Uterus (tissue), 2 donors: ENCODE measurements around the gene SLFN11.

ENCODE experiments used
- POLR2A ChIP-seq, 2 donors: fragments of 450-650 bp; IDR thresholded peaks; one replicate each; pipeline ENCODE4 v1.6.1; 2016; ENCODE audit warnings: antibody characterized with exemption in 2 of 2, mild to moderate bottlenecking in 1 of 2, moderate library complexity in 1 of 2
- TF ChIP-seq, protein P1 (sequence below), 4 experiments: fragments of 200-600 bp in 2 of 4; fragments of 450-650 bp in 2 of 4; sonication (generic) in 2 of 4; IDR thresholded peaks; one replicate each; pipeline ENCODE4 v1.5.1; 2016 to 2019; ENCODE audit warnings: antibody characterized with exemption in 4 of 4, mild to moderate bottlenecking in 2 of 4, moderate library complexity in 1 of 4

DNA sequence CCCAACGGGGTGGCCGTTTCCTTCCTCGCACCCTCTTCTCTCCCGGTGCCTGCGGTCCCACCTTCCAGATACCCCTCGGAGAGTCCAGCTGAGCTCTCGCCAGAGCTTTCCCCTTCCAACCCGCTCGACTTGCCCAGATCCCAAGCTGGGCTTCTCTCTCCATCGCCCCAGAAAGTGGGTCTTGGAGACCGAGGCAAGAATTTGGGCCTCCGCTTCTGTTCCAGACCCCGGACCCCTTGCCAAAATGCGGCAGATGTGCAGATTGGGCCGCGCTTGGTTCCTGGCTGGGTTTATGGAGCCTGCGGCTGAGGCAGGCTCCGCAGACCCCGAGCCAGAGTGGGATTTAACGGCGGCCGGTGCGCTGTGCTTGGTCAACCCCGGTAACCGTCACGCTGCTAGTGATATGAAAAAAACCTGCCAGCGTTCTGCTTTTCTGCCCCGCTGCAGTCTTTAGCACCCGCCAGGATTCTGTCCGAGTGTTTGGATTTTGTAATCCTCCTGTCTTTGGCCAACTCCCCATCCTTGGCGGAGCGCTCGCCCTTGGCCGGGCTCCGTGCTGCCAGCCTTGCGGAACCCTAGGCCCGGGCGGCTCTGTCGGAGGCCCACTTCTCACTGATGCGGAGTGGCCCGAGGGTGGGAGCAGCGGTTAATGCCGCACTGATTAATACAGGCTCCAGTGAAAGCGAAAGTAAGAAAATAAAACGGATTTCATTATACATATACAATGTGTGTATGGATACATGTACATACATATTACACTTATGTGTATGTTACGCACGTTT is 754 bp upstream of the SLFN11 start:
- TF ChIP-seq, protein P1, sequence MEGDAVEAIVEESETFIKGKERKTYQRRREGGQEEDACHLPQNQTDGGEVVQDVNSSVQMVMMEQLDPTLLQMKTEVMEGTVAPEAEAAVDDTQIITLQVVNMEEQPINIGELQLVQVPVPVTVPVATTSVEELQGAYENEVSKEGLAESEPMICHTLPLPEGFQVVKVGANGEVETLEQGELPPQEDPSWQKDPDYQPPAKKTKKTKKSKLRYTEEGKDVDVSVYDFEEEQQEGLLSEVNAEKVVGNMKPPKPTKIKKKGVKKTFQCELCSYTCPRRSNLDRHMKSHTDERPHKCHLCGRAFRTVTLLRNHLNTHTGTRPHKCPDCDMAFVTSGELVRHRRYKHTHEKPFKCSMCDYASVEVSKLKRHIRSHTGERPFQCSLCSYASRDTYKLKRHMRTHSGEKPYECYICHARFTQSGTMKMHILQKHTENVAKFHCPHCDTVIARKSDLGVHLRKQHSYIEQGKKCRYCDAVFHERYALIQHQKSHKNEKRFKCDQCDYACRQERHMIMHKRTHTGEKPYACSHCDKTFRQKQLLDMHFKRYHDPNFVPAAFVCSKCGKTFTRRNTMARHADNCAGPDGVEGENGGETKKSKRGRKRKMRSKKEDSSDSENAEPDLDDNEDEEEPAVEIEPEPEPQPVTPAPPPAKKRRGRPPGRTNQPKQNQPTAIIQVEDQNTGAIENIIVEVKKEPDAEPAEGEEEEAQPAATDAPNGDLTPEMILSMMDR (IDR thresholded peaks at IDR 0.05): no peak
- no peak for TF ChIP-seq POLR2A (IDR thresholded peaks at IDR 0.05)
